Thoracic aorta (tissue), 2 donors: Measurements from ENCODE around the gene FADS2. TPM values are rescaled to one million over a fixed set of nuclear protein-coding genes. Genes with fewer than 3 reads are reported as not detected.

Source experiments
- ATAC-seq: fragments of 150-250 bp; one replicate; pipeline ENCODE4 v1.8.0; 2017; ENCODE audit warnings: low read depth; ENCODE audit not compliant: insufficient number of reproducible peaks, low FRiP score
- DNase-seq: peaks from one replicate; pipeline ENCODE4 v3.0.0-alpha.2; 2020; ENCODE audit warnings: low spot score
- H3K27ac ChIP-seq, 2 donors: fragments of 200-600 bp; sonication (generic); 1 replicate in 1 of 2; 2 replicates in 1 of 2; pipeline ENCODE4 v1.5.1; 2016; ENCODE audit warnings: mild to moderate bottlenecking in 2 of 2, moderate library complexity in 2 of 2
- H3K27me3 ChIP-seq: fragments of 200-600 bp; sonication (generic); replicated peaks from 2 replicates; pipeline ENCODE4 v1.6.0; 2016; ENCODE audit warnings: mild to moderate bottlenecking; ENCODE audit not compliant: insufficient read depth
- H3K36me3 ChIP-seq: fragments of 200-600 bp; sonication (generic); one replicate; pipeline ENCODE4 v1.5.1; 2016
- H3K4me1 ChIP-seq, 2 donors: fragments of 200-600 bp; sonication (generic); 1 replicate in 1 of 2; 2 replicates in 1 of 2; pipeline versions ENCODE4 v1.5.1 to v1.6.0; 2016; ENCODE audit warnings: low read depth in 2 of 2, mild to moderate bottlenecking in 1 of 2; ENCODE audit not compliant: control insufficient read depth in 1 of 2
- H3K4me3 ChIP-seq: fragments of 200-600 bp; sonication (generic); 2 replicates; pipeline ENCODE4 v1.5.1; 2016; ENCODE audit warnings: mild to moderate bottlenecking
- H3K9me3 ChIP-seq: fragments of 200-600 bp; sonication (generic); 2 replicates; pipeline ENCODE4 v1.5.1; 2016
- CTCF ChIP-seq: fragments of 200-600 bp; sonication (generic); IDR thresholded peaks from one replicate; pipeline ENCODE4 v1.5.1; 2019; ENCODE audit warnings: antibody characterized with exemption
- total RNA-seq, 2 donors: library from RNA; depleted of rRNA; stranded (reverse); fragments of >200 nt; gene quantifications; one replicate each; pipeline versions ENCODE4 v1.1.0 to v1.2.3, GENCODE V29; 2016

The FADS2 gene
- total RNA-seq, 2 donors from 2014 or later: 89.2 to 234 TPM

GRCh38 chr11:61780581-61781162, 47.4 kb upstream of the FADS2 start:
- Histone ChIP-seq H3K4me1 (no peaks in the 10 kb centered on the region), H3K9me3 (no peaks in the 10 kb centered on the region), H3K27ac (no peak overlapping the region), H3K27me3 (no peaks in the 10 kb centered on the region), H3K4me3 (no peak overlapping the region), H3K36me3 (peaks cover 6% of the 10 kb centered on the region)
- no peak for DNase-seq
- TF ChIP-seq CTCF: no peak
- no peak for ATAC-seq

GRCh38 chr11:61781585-61781984, 46.5 kb upstream of the FADS2 start:
- TF ChIP-seq CTCF: no peak
- peaks cover 15% of the 10 kb centered on the region for H3K36me3 ChIP-seq
- no peaks in the 10 kb centered on the region for H3K9me3 ChIP-seq
- no peak for ATAC-seq
- H3K4me3 ChIP-seq: no peak overlapping the region
- no peaks in the 10 kb centered on the region for H3K4me1 ChIP-seq
- no peak for DNase-seq
- H3K27me3 ChIP-seq: no peaks in the 10 kb centered on the region
- no peak overlapping the region for H3K27ac ChIP-seq

GRCh38 chr11:61782299-61782698, 45.8 kb upstream of the FADS2 start:
- no peaks in the 10 kb centered on the region for H3K4me1 ChIP-seq
- no peak overlapping the region for H3K4me3 ChIP-seq
- TF ChIP-seq CTCF: no peak
- peaks cover 21% of the 10 kb centered on the region for H3K36me3 ChIP-seq
- ATAC-seq (no peak), DNase-seq (no peak)
- no peak overlapping the region for H3K27ac ChIP-seq
- no peaks in the 10 kb centered on the region for H3K27me3 ChIP-seq
- no peaks in the 10 kb centered on the region for H3K9me3 ChIP-seq

GRCh38 chr11:61782841-61783240, 45.3 kb upstream of the FADS2 start:
- DNase-seq (no peak), ATAC-seq (no peak)
- no peak for TF ChIP-seq CTCF
- Histone ChIP-seq H3K27me3 (no peaks in the 10 kb centered on the region), H3K36me3 (peaks cover 26% of the 10 kb centered on the region), H3K9me3 (no peaks in the 10 kb centered on the region), H3K4me3 (no peak overlapping the region), H3K4me1 (no peaks in the 10 kb centered on the region), H3K27ac (no peak overlapping the region)

GRCh38 chr11:61783717-61784505, 44.2 kb upstream of the FADS2 start:
- no peak overlapping the region for H3K4me3 ChIP-seq
- H3K27ac ChIP-seq: no peak overlapping the region
- no peak for ATAC-seq

More at GRCh38 chr11:61783717-61784505, 44.2 kb upstream of the FADS2 start:
- peaks cover 35% of the 10 kb centered on the region for H3K36me3 ChIP-seq
- no peak for TF ChIP-seq CTCF
- no peaks in the 10 kb centered on the region for H3K9me3 ChIP-seq
- DNase-seq: no peak
- H3K4me1 ChIP-seq: no peaks in the 10 kb centered on the region
- H3K27me3 ChIP-seq: no peaks in the 10 kb centered on the region
